ENCODE results near the gene LBP.

GRCh38 chr20:38299963-38300362, 46.3 kb upstream of the LBP start:
- TF ChIP-seq CTCF (IDR thresholded peaks at IDR 0.05) (no peak), POLR2A (IDR thresholded peaks at IDR 0.05) (no peak)
